Measurements from ENCODE around the gene NDUFS8.

DNA sequence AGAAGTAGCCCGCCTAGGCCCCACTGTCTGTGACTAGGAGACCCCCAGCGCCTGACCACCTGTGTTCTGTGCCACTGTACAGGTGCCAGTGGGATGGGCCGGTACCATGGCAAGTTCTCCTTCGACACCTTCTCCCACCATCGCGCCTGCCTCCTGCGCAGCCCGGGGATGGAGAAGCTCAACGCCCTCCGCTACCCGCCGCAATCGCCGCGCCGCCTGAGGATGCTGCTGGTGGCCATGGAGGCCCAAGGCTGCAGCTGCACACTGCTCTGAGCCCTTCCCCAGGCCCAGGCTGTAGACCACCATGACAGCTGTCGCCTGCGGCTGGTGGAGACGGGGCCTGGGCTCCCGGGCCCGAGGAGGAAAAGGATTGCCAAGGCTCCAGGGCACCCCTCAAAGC is 2.8 kb upstream of the NDUFS8 start:
- no peak for TF ChIP-seq YY1 (IDR thresholded peaks at IDR 0.05; ENCODE audit: insufficient read depth, insufficient read length)
- no peak for TF ChIP-seq ZNF274 (IDR thresholded peaks at IDR 0.05; ENCODE audit: low read depth, low read length)
- TF ChIP-seq SUZ12 (IDR thresholded peaks at IDR 0.05; ENCODE audit: extremely low read depth, insufficient read depth, insufficient read length) = no peak

All from NT2/D1 (cell line).